ENCODE data around the gene BAIAP2L1. TPM values are rescaled to one million over a fixed set of nuclear protein-coding genes. Genes with fewer than 3 reads are reported as not detected.

The BAIAP2L1 gene
- total RNA-seq, 2 donors from 2014 or later = 30.5 to 38.4 TPM

DNA sequence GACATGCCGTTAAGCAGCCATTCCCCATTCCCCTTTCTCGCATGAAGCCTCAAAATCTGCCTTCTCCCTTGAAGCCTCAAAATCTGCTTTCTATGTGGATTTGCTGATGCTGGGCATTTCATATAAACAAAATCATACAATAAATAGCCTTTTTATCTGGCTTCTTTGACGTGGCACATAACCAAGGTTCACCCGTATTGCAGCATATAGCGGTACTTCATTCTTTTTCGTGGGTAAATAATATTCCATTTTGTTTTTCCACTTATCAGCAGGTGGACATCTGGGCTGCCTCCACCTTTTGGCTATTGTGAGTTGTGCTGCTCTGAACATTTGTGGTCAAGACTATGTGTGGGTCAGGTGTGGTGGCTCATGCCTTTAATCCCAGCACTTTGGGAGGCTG is 62.4 kb downstream of the BAIAP2L1 start:
- WGBS, 2 experiments (ENCODE audit: insufficient coverage in 1 of 2, insufficient read length in 1 of 2) = 87 to 90% methylated on average over 4 to 6 of the region's 6 CpGs
- H3K27ac ChIP-seq (ENCODE audit: low read depth, low read length) = no peak overlapping the region
- H3K4me1 ChIP-seq (ENCODE audit: control insufficient read depth, insufficient read depth, low read length) = no peaks in the 10 kb centered on the region
- no peaks in the 10 kb centered on the region for H3K27me3 Mint-ChIP-seq (ENCODE audit: insufficient read depth)
- no peak for TF ChIP-seq CTCF (conservative IDR thresholded peaks at IDR 0.05)
- H3K36me3 Mint-ChIP-seq (ENCODE audit: low read depth) = peaks cover 14% of the 10 kb centered on the region
- H3K36me3 ChIP-seq (ENCODE audit: control insufficient read depth, insufficient read depth, low read length) = no peaks in the 10 kb centered on the region
- H3K27me3 ChIP-seq (ENCODE audit: control insufficient read depth, insufficient read depth, low read length, poor library complexity, severe bottlenecking) = no peaks in the 10 kb centered on the region
- no peak overlapping the region for H3K4me3 ChIP-seq (ENCODE audit: low read length)
- no peak overlapping the region for H3K27ac Mint-ChIP-seq
- no peak overlapping the region for H3K4me3 Mint-ChIP-seq
- no peak overlapping the region for H3K9ac ChIP-seq (ENCODE audit: extremely low read depth, low read length, poor library complexity, severe bottlenecking)
- H3K4me1 Mint-ChIP-seq = peaks cover 1% of the 10 kb centered on the region
- H3K9me3 ChIP-seq (ENCODE audit: control insufficient read depth, low read length) = no peaks in the 10 kb centered on the region
- no peak for DNase-seq
- H3K9me3 Mint-ChIP-seq = peaks cover 10% of the 10 kb centered on the region

DNA sequence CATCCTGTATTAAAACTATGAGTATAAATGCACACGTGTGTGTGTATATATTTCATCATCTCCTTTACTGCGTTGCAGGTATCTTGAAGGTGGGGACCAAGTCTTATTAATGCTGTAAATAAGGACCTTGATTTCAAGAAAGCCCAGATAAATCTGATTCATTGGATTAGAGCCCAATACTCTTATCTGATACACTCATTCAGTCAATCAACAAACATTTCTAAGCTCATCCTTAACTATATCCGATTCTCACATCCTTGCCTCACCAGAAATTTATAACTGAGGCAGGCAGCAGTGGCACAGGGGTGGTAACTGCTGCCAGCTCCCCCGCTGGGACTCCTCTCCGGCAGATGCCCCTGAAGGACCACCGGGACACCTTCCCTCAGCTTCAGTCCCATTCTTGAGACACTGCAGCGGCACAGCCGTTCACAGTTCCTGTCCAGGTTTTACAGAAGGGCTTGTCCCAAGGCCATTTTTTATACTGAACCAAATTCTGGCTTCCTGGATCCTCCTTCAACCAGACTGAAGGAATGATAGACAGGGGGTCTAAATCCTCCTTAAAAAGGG is 65.4 kb downstream of the BAIAP2L1 start:
- no peak overlapping the region for H3K27ac Mint-ChIP-seq
- no peaks in the 10 kb centered on the region for H3K4me1 ChIP-seq (ENCODE audit: control insufficient read depth, insufficient read depth, low read length)
- H3K36me3 ChIP-seq (ENCODE audit: control insufficient read depth, insufficient read depth, low read length) = no peaks in the 10 kb centered on the region
- DNase-seq = no peak
- no peak overlapping the region for H3K9ac ChIP-seq (ENCODE audit: extremely low read depth, low read length, poor library complexity, severe bottlenecking)
- no peak overlapping the region for H3K4me3 Mint-ChIP-seq
- H3K4me3 ChIP-seq (ENCODE audit: low read length) = no peak overlapping the region
- no peaks in the 10 kb centered on the region for H3K27me3 ChIP-seq (ENCODE audit: control insufficient read depth, insufficient read depth, low read length, poor library complexity, severe bottlenecking)
- WGBS, 2 experiments (ENCODE audit: insufficient coverage in 1 of 2, insufficient read length in 1 of 2) = 96 to 100% methylated on average over 4 to 8 of the region's 8 CpGs
- TF ChIP-seq CTCF (conservative IDR thresholded peaks at IDR 0.05) = no peak
- no peak overlapping the region for H3K27ac ChIP-seq (ENCODE audit: low read depth, low read length)
- no peaks in the 10 kb centered on the region for H3K27me3 Mint-ChIP-seq (ENCODE audit: insufficient read depth)
- peaks cover 26% of the 10 kb centered on the region for H3K9me3 Mint-ChIP-seq
- H3K9me3 ChIP-seq (ENCODE audit: control insufficient read depth, low read length) = peaks cover 7% of the 10 kb centered on the region
- peaks cover 33% of the 10 kb centered on the region for H3K36me3 Mint-ChIP-seq (ENCODE audit: low read depth)
- H3K4me1 Mint-ChIP-seq = no peaks in the 10 kb centered on the region

DNA sequence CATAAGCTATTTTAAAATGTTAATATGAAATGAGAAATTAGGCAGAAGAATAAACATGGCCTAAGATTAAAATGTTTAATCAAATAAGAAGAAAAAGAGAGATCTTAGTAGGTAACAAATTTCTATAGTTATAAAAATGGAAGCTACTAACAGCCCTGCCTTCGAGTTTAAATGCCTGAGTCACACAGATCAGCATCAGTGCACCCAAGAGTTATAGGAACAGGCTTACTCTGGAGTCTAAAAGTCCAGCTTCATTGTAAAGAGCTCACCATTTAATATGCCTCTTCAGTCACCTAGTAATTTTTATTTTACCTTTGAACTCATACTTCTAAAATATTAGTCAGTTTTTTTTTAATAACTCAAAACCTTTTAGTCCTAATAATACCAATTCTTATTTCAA is 66.8 kb downstream of the BAIAP2L1 start:
- no peak overlapping the region for H3K27ac ChIP-seq (ENCODE audit: low read depth, low read length)
- peaks cover 7% of the 10 kb centered on the region for H3K9me3 ChIP-seq (ENCODE audit: control insufficient read depth, low read length)
- H3K4me3 ChIP-seq (ENCODE audit: low read length) = no peak overlapping the region
- H3K4me1 Mint-ChIP-seq = peaks cover 10% of the 10 kb centered on the region
- no peaks in the 10 kb centered on the region for H3K27me3 ChIP-seq (ENCODE audit: control insufficient read depth, insufficient read depth, low read length, poor library complexity, severe bottlenecking)
- H3K36me3 Mint-ChIP-seq (ENCODE audit: low read depth) = peaks cover 28% of the 10 kb centered on the region
- DNase-seq = no peak
- no peak for TF ChIP-seq CTCF (conservative IDR thresholded peaks at IDR 0.05)
- WGBS, 2 experiments (ENCODE audit: insufficient coverage in 1 of 2, insufficient read length in 1 of 2) = 100% methylated on average over 1 of the region's 1 CpG
- no peaks in the 10 kb centered on the region for H3K36me3 ChIP-seq (ENCODE audit: control insufficient read depth, insufficient read depth, low read length)
- no peaks in the 10 kb centered on the region for H3K27me3 Mint-ChIP-seq (ENCODE audit: insufficient read depth)
- no peak overlapping the region for H3K9ac ChIP-seq (ENCODE audit: extremely low read depth, low read length, poor library complexity, severe bottlenecking)
- H3K4me1 ChIP-seq (ENCODE audit: control insufficient read depth, insufficient read depth, low read length) = peaks cover 1% of the 10 kb centered on the region
- H3K4me3 Mint-ChIP-seq = no peak overlapping the region
- H3K9me3 Mint-ChIP-seq = peaks cover 25% of the 10 kb centered on the region
- H3K27ac Mint-ChIP-seq = no peak overlapping the region
